ENCODE measurements around the gene DCX.

GRCh38 chrX:111268506-111268905, 143.5 kb downstream of the DCX start:
- TF ChIP-seq, protein P1, sequence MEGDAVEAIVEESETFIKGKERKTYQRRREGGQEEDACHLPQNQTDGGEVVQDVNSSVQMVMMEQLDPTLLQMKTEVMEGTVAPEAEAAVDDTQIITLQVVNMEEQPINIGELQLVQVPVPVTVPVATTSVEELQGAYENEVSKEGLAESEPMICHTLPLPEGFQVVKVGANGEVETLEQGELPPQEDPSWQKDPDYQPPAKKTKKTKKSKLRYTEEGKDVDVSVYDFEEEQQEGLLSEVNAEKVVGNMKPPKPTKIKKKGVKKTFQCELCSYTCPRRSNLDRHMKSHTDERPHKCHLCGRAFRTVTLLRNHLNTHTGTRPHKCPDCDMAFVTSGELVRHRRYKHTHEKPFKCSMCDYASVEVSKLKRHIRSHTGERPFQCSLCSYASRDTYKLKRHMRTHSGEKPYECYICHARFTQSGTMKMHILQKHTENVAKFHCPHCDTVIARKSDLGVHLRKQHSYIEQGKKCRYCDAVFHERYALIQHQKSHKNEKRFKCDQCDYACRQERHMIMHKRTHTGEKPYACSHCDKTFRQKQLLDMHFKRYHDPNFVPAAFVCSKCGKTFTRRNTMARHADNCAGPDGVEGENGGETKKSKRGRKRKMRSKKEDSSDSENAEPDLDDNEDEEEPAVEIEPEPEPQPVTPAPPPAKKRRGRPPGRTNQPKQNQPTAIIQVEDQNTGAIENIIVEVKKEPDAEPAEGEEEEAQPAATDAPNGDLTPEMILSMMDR (IDR thresholded peaks at IDR 0.05; ENCODE audit: borderline replicate concordance, extremely low read depth, low read length, poor library complexity, severe bottlenecking) = no peak
- TF ChIP-seq EZH2 (IDR thresholded peaks at IDR 0.05; ENCODE audit: borderline replicate concordance, low read depth, low read length, severe bottlenecking) = no peak
